Measurements from ENCODE around the gene TANC2. TPM values are rescaled to one million over a fixed set of nuclear protein-coding genes. Genes with fewer than 3 reads are reported as not detected.
"Not testable (repeated sequence)": the region's sequence is repeated elsewhere in the genome, so short reads cannot be mapped to it uniquely, and the experiment has no call there.

Gene TANC2
- total RNA-seq, 1 donor = 40.2 TPM

- no peak for DNase-seq (ENCODE audit: low read depth)
- TF ChIP-seq CTCF (IDR thresholded peaks at IDR 0.05; ENCODE audit: insufficient read depth, low read depth, low read length) = no peak
- no peak overlapping the region for H3K4me3 ChIP-seq (ENCODE audit: low read depth, low read length)
These were observed 4.6 kb downstream of the TANC2 start for GRCh38 chr17:62970610-62971009.

- no peak overlapping the region for H3K4me3 ChIP-seq (ENCODE audit: low read depth, low read length)
- no peak for DNase-seq (ENCODE audit: low read depth)
- TF ChIP-seq CTCF (IDR thresholded peaks at IDR 0.05; ENCODE audit: insufficient read depth, low read depth, low read length) = no peak
These were observed 5.8 kb downstream of the TANC2 start for GRCh38 chr17:62971853-62972252.

- DNase-seq (ENCODE audit: low read depth) = no peak
- no peak for TF ChIP-seq CTCF (IDR thresholded peaks at IDR 0.05; ENCODE audit: insufficient read depth, low read depth, low read length)
- no peak overlapping the region for H3K4me3 ChIP-seq (ENCODE audit: low read depth, low read length)
These were observed 8.8 kb downstream of the TANC2 start for GRCh38 chr17:62974788-62975187.

- DNase-seq (ENCODE audit: low read depth) = no peak
- TF ChIP-seq CTCF (IDR thresholded peaks at IDR 0.05; ENCODE audit: insufficient read depth, low read depth, low read length) = no peak
These were observed 9.2 kb downstream of the TANC2 start for GRCh38 chr17:62975206-62975605.

GRCh38 chr17:62976643-62977231, 10.7 kb downstream of the TANC2 start:
- not testable (repeated sequence) for DNase-seq (ENCODE audit: low read depth)

More at GRCh38 chr17:62975206-62975605, 9.2 kb downstream of the TANC2 start:
- no peak overlapping the region for H3K4me3 ChIP-seq (ENCODE audit: low read depth, low read length)

GRCh38 chr17:62980842-62981241, 14.8 kb downstream of the TANC2 start:
- no peak for DNase-seq (ENCODE audit: low read depth)
- no peak for TF ChIP-seq CTCF (IDR thresholded peaks at IDR 0.05; ENCODE audit: insufficient read depth, low read depth, low read length)
- H3K4me3 ChIP-seq (ENCODE audit: low read depth, low read length) = no peak overlapping the region

More at GRCh38 chr17:62976643-62977231, 10.7 kb downstream of the TANC2 start:
- not testable (repeated sequence) for H3K4me3 ChIP-seq (ENCODE audit: low read depth, low read length)

GRCh38 chr17:62981933-62982332, 15.9 kb downstream of the TANC2 start:
- H3K4me3 ChIP-seq (ENCODE audit: low read depth, low read length) = no peak overlapping the region
- no peak for TF ChIP-seq CTCF (IDR thresholded peaks at IDR 0.05; ENCODE audit: insufficient read depth, low read depth, low read length)
- DNase-seq (ENCODE audit: low read depth) = no peak

Measured in fibroblast of villous mesenchyme (primary cell).